ENCODE data around the gene DNAAF2.
"Not testable (repeated sequence)": the region's sequence is repeated elsewhere in the genome, so short reads cannot be mapped to it uniquely, and the experiment has no call there.

Gene DNAAF2

DNA sequence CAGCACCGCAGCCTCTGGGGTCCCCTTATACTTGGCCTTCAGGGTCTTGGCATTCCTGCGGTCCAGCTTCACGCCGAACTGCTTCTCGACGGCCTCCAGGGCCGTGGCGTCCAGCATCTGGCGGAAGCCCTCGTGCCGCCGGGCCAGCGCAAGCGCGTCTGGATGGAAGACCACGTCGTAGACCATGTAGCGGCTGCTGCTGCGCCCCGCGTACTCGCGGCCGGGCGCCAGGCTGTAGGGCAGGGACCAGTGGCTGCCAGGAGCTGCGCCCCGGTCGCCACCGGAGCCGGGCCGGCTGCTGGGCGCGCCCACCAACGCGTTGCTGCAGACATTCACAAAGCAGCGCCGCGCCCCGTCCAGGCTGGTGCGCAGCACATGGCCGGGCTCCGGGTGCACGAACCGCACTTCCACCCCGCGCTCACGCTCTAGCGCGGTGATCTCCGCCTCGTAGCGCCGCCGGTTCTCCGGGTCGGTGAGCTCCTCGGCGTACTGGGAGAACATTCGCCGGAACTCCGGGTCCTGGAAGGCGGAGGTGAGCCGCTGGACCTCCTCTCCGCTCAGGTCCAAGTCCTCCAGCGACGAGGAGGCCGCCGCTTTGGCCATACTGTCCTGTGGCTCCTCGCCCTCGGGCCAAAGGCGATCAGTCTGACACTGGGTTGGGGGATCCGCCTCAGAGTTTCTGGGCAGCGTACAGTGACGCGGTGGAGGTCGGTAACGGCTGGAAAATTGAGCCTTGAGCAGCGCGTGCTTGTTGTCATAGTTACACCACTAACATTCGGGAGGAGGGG lies at the start of gene DNAAF2:
TSS of gene DNAAF2 (minus strand) at position 698 of the 788 bp plus-strand sequence. CDS start at position 603, 95 bp downstream.
- DNase-seq (ENCODE audit: low spot score), result no peak

DNA sequence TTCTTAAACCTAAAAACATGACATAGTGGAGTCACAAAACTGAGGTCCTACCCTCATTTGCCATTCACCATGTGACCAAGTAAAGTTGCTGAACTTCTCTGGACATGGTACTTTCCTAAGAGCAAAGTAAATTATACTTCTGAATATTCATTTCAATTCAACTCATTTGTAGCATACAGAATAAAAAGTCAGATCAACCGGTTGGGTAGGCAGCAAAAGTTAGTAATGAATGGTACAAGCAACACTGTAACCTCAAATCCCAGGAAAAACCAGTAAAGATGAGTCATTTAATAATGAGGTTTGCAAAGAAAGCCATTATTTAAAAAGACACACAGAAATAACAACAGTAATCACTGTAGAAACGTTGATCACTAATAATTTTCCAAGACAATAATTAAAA lies 44.2 kb upstream of the DNAAF2 start:
- no peak for DNase-seq (ENCODE audit: low spot score)

GRCh38 chr14:49677643-49678042 lies 42.6 kb upstream of the DNAAF2 start:
- DNase-seq (ENCODE audit: low spot score), result no peak

DNA sequence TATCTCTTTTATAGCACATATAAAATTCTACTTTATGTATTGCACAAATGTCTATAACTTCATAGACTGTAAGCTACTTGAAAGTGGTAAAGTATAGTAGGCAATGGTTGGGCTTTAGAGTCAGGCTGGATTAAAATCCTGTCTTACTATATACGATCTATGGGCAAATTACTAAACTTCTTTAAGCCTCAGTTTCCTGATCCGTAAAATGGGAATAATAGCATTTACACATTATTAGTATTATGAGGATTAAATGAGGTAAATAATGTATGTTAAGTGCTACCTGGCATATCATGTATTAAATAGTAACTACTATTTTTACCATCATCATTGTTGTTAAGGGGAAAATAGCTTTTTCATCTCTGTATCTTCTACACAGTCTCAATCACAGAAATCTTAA lies 38.5 kb upstream of the DNAAF2 start:
- DNase-seq (ENCODE audit: low spot score), result no peak

DNA sequence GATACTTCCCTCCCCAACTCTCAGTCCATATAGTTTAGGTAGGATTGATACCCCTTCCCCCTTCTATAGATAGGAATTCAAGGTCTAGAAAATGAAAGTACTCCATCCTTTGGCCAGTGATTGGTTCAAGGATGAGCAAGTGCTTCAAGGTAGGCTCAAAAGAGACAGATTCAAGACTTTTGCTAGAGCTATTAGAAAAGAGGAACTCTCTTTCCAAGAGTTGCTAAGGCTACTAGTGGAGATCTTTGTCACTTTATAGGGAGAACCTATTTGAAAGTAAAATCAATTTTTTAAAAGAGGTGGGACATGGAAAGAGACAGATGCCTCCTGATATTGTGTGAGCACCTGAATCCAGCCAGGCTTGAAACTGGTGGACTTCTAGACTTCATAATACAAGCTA lies 35.4 kb upstream of the DNAAF2 start:
- no peak for DNase-seq (ENCODE audit: low spot score)

GRCh38 chr14:49659526-49660455 lies 24.7 kb upstream of the DNAAF2 start:
- no peak for DNase-seq (ENCODE audit: low spot score)

DNA sequence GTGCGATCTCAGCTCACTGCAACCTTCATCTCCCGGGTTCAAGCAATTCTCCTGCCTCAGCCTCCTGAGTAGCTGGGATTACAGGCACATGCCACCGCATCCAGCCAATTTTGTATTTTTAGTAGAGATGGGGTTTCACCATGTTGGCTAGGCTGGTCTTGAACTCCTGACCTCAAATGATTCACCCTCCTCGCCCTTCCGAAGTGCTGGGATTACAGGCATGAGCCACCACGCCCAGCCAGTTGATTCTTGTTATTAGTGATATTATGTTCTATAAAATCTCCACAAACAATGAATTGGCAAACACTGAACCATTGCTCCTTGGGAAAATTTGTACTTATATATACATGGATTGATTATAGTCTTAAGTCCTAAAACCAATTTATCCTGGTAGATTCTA lies 22.5 kb upstream of the DNAAF2 start:
- not testable (repeated sequence) for DNase-seq (ENCODE audit: low spot score)

GRCh38 chr14:49654511-49654910 lies 19.5 kb upstream of the DNAAF2 start:
- DNase-seq (ENCODE audit: low spot score), result no peak

DNA sequence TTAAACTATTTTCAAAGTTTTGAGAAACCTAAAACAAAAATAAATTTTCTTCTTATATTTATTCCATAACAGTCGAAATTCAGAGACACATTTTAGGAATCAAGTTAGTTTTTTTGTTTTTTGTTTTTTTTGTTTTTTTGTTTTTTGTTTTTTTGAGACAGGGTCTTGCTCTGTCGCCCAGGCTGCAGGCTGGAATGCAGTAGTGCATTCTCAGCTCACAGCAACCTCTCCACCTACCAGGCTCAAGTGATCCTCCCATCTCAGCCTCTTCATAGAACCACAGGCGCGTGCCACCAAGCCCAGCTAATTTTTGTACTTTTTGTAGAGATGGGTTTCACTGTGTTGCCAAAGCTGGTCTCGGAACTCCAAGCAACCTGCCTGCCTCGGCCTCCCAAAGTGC lies 18.5 kb upstream of the DNAAF2 start:
- no peak for DNase-seq (ENCODE audit: low spot score)

DNA sequence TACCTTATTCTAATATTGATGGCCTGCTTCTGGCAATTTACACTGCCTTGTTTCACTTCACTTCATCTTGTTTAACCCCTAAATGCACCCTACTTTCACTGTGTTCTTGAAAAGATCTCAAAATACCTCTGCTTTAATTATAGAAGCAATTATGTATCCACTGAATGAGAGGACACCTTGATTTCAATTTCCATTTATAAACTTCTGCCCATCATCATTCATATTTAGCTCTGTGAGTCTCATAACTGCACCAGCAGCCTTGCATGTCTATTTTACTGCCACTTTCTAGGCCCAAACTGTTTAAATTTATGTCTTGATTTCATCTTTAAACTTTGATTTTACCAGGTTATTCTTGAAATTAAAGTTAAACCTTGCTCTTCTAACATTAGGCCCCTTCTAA lies 7.1 kb upstream of the DNAAF2 start:
- no peak for DNase-seq (ENCODE audit: low spot score)

DNA sequence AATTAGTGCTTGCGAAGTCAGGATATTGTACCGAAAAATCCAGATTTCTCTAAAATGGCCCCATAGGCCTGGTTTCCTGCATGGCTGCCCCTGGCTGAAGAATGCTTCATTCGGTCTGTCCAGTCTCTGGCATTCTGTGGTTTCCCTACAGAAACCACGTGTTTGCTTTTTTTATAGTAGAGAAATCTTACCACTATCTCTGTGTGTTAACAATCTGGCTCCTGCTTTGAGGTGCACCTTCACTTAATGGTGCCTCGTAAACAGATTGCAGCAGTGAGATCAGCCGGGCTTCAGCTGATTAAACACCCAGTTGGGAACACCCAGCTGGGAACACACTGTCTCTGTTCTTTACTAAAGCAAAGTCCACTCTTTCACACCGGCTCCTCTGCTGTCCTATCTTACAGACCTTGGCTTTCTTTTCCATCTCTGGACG lies 6.7 kb upstream of the DNAAF2 start:
- DNase-seq (ENCODE audit: low spot score), result peak; percentile 12

- DNase-seq (ENCODE audit: low spot score), result no peak
Observed at GRCh38 chr14:49640540-49641417, 5.7 kb upstream of the DNAAF2 start.

DNA sequence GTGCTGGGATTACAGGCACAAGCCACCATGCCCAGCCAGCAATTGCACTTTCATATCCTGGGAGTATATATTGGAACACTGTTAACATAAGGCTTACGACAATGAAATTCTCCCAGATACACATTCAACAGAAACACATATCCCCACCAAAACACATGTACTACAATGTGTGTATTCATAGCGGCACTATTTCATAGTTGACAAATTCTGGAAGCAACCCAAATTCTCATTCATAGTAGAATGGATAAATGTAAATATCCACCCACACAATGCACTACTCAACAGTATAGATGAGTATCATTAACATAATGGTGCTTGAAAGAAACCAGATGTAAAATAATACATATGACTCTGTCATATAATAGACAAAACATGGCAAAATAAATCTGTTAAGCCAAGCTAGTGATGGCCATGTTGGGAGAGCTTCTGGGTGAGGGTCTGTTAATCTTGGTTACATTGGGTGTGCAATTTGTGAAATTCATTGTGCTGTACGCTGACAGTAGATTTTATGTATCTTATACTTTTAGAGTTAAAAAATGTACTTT lies 2.6 kb upstream of the DNAAF2 start:
- DNase-seq (ENCODE audit: low spot score), result no peak

DNA sequence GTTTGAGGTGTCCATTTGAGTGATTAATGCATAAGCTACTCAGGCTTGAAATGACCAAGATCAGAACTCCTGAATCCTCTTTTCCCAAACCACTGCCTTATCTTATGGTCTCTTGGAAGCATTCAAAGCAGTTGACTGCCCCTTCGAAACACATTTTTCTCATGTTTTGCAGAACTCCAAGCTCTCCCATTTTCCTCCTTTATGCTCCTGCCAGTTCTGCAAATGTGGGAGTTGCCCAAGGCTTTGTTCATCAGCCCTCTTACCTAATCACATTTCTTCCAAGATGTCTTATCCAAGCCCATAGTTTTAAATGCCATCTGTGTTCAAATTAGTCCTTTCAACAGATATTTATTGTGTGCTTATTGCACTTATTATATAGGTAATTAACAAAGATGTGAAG lies 1.8 kb upstream of the DNAAF2 start:
- DNase-seq (ENCODE audit: low spot score), result no peak

- DNase-seq (ENCODE audit: low spot score), result peak; percentile 94
Observed at GRCh38 chr14:49633640-49634546, 1.2 kb downstream of the DNAAF2 start.

GRCh38 chr14:49623941-49624839 lies 10.9 kb downstream of the DNAAF2 start:
- DNase-seq (ENCODE audit: low spot score), result no peak

- DNase-seq (ENCODE audit: low spot score), result no peak
Observed at GRCh38 chr14:49623387-49623786, 11.7 kb downstream of the DNAAF2 start.

GRCh38 chr14:49622022-49622607 lies 12.9 kb downstream of the DNAAF2 start:
- DNase-seq (ENCODE audit: low spot score), result no peak

Measured in pons (tissue), 1 donor.